Ovary (tissue), 3 donors: Measurements from ENCODE around the gene SAMD4A.

Source experiments
- CTCF ChIP-seq, 3 donors: fragments of 450-650 bp in 2 of 3; fragments of 200-600 bp in 1 of 3; IDR thresholded peaks; one replicate each; pipeline versions ENCODE4 v1.5.1 to v1.8.0; 2016 to 2022; ENCODE audit warnings: antibody characterized with exemption in 3 of 3, mild to moderate bottlenecking in 1 of 3
- EP300 ChIP-seq: sonication (generic); formaldehyde crosslinking; IDR thresholded peaks from one replicate; pipeline ENCODE4 v1.6.1; 2017; ENCODE audit warnings: antibody characterized with exemption
- POLR2A ChIP-seq: fragments of 450-650 bp; IDR thresholded peaks from one replicate; pipeline ENCODE4 v1.6.1; 2017; ENCODE audit warnings: antibody characterized with exemption, mild to moderate bottlenecking, moderate library complexity
- donor health status: DM: no; HTN: no; CAD: no.

GRCh38 chr14:54651649-54652048 is 84.7 kb downstream of the SAMD4A start:
- TF ChIP-seq CTCF (IDR thresholded peaks at IDR 0.05) (no peak), POLR2A (no peak), EP300 (no peak)
